PFSK-1 (cell line): Measurements from ENCODE around the gene FAM168B.

Experiments used
- POLR2AphosphoS5 ChIP-seq: IDR thresholded peaks from 2 replicates; pipeline ENCODE4 v1.6.1; 2012; ENCODE audit warnings: low read depth, mild to moderate bottlenecking, control low read depth, low read length, moderate library complexity
- REST ChIP-seq, 2 experiments: IDR thresholded peaks; 2 replicates each; pipeline versions ENCODE4 v1.6.1 to v1.8.0; 2011 to 2012; ENCODE audit warnings: low read depth in 2 of 2, low read length in 2 of 2, control low read depth in 1 of 2, inconsistent platforms in 1 of 2, mild to moderate bottlenecking in 1 of 2, moderate library complexity in 1 of 2; ENCODE audit not compliant: insufficient read depth in 1 of 2
- SIN3A ChIP-seq: IDR thresholded peaks from 2 replicates; pipeline ENCODE4 v1.6.1; 2012; ENCODE audit warnings: mild to moderate bottlenecking, low read length, moderate library complexity, borderline replicate concordance; ENCODE audit not compliant: insufficient read depth

GRCh38 chr2:131092458-131093005 is 728 bp downstream of the FAM168B start:
- no peak for TF ChIP-seq SIN3A
- no peak for TF ChIP-seq POLR2AphosphoS5
- no peak for TF ChIP-seq REST (IDR thresholded peaks at IDR 0.05; ENCODE audit: insufficient read depth in 1 of 2, low read depth in 2 of 2, low read length in 2 of 2)
